ENCODE measurements around the gene PMM1.
A peak's percentile ranks its signal among the peaks of the same experiment; 100 is the strongest.

The PMM1 gene

GRCh38 chr22:41534219-41534618 lies 55.4 kb downstream of the PMM1 start:
- DNase-seq: no peak

DNA sequence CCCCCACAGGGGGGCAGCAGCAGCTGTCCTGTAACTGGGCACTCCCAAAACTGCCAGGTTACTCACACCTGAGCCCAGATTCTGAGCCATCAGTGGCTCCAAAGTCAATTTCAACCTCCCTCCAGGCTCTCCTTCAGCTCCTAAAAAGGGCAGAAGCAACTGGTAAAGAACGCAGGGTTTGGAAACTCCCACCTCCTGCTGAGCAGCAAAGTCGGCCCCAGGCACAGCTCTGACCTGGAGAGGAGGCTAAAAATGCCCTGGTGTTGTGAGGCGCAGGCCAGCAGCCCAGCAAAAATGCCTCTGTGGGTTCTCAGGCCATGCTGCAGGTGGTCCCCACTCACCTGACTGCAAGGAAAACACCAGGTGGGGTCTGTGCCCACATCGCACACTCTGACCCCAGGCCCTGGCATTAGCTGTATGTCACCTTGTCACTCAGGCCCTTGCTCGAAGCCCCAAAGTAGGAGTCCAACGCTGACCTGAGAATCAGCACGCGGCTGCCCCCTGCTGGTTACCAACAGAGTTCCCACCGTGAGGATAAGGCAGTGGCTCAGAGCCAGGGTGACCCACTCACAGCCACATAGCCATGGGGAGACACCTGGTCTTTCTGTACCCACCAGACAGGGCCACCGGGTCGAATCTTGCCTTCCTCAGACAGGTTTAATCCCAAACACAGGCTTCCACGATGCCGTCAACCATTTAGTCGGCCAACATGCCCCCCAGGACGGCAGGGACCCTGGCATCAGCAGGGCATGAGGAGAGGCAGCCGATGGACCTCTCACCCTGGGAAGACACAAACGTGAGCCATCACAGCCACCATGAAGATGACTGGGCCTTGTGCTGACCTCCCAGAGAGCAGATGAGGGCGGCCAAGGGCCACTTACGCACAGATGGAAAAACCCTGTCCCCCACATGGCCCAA lies 56.5 kb downstream of the PMM1 start:
- peak; percentile 14 for DNase-seq

- DNase-seq: no peak
Measured at GRCh38 chr22:41531715-41532477, 57.7 kb downstream of the PMM1 start.

DNA sequence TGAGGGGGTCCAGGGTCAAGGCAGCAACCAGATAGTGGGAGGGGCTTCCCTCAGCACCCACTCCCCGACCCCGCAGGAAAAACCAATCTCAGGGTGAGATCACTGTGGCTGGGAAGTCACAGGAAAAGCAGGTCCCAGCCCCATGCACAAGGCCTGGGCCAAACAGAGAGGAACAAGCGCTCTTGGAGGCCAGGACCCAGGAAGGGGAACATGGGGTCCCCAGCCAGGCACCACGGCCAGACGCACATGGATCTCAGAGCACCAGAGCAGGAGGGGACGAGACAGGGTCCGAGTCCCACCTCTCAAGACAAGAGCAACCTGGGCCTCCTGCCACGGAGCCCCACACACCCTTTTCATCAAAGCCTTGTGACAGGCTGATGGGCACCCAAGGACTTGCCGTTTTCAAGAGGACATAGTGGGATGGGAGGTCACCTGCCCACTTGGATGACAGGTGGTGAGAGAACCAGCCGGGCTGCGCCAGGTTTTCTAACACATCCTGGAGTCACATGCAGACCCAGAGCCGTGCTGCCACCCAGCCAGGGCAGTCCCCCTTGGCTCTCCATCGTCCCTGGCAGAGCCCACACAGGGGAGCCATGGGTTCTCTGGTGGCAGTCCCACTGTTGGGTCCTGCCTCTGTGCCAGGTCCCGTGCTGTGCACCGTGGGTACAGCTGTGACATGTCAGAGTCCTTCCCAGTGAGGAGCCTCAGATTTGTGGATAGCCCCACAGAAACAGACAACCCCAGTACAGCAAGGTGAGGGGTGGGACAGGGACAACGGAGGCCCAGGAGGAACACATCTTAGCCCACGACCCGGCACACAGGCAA lies 58.5 kb downstream of the PMM1 start:
- no peak for DNase-seq

GRCh38 chr22:41528938-41529561 lies 60.6 kb downstream of the PMM1 start:
- no peak for DNase-seq

- DNase-seq: no peak
Measured at GRCh38 chr22:41528132-41528766, 61.4 kb downstream of the PMM1 start.
